Hepatocyte (in vitro differentiated cells): ENCODE measurements around the gene DAPK2.

Source experiments
- EZH2 ChIP-seq: fragments of 200-600 bp; sonication (generic); IDR thresholded peaks from 2 replicates; pipeline ENCODE4 v1.6.1; 2016; ENCODE audit warnings: antibody characterized with exemption, mild to moderate bottlenecking, borderline replicate concordance
- EZH2phosphoT487 ChIP-seq: fragments of 200-600 bp; sonication (generic); IDR thresholded peaks from one replicate; pipeline ENCODE4 v1.6.1; 2018; ENCODE audit warnings: antibody characterized with exemption, mild to moderate bottlenecking, low read depth, moderate library complexity; ENCODE audit not compliant: unreplicated experiment, severe bottlenecking
- TF ChIP-seq, protein P1 (sequence below): fragments of 200-600 bp; sonication (generic); IDR thresholded peaks from 2 replicates; pipeline ENCODE4 v1.5.1; 2016; ENCODE audit warnings: antibody characterized with exemption, mild to moderate bottlenecking; ENCODE audit not compliant: poor library complexity

DNA sequence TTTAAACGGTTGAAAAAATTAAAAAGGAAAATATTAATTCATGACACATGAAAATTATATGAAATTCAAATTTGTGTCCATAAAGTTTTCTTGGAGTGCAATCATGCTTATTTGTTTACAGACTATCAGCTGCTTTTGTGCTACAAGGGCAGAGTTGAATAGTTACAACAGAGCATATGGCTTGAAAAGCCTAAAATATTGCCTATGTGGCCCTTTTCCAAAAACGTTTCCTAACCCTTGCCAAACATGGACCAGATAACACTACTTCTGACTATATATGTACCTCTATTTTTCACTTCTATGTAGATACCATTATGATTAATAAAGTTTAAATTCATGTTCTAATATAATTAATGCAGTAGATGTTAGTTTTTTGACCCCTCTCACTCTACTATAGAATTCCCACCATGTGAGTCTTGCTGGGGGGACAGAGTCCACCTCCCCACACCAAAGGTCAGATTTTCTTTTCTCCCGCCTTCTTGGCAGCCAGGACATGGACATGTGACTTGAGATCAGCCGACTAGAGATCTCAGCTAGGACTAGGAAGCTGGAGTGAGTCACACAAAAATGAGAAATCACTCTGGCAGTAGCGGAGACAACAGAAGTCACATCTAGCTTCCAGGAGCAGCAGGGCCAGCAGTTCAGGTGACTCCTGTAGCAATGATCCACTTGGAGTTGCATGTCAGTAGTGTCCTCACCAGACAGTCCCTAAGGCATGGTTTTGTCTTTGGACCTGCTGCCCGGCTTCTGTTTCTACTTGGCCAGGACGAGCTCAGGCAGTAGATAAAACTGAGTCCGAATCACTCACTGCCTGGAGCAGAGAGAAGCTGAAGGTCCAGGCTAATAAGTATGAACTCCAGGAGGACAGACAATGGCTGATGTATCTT, 24.9 kb upstream of the DAPK2 start:
- TF ChIP-seq, protein P1, sequence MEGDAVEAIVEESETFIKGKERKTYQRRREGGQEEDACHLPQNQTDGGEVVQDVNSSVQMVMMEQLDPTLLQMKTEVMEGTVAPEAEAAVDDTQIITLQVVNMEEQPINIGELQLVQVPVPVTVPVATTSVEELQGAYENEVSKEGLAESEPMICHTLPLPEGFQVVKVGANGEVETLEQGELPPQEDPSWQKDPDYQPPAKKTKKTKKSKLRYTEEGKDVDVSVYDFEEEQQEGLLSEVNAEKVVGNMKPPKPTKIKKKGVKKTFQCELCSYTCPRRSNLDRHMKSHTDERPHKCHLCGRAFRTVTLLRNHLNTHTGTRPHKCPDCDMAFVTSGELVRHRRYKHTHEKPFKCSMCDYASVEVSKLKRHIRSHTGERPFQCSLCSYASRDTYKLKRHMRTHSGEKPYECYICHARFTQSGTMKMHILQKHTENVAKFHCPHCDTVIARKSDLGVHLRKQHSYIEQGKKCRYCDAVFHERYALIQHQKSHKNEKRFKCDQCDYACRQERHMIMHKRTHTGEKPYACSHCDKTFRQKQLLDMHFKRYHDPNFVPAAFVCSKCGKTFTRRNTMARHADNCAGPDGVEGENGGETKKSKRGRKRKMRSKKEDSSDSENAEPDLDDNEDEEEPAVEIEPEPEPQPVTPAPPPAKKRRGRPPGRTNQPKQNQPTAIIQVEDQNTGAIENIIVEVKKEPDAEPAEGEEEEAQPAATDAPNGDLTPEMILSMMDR: no peak
- no peak for TF ChIP-seq EZH2
- TF ChIP-seq EZH2phosphoT487: no peak
